Spleen (tissue), 11 donors: ENCODE data around the gene BID. TPM values are rescaled to one million over a fixed set of nuclear protein-coding genes. Genes with fewer than 3 reads are reported as not detected.

Experiments
- DNase-seq: peaks from one replicate; pipeline ENCODE4 v3.0.0-alpha.2; 2020
- H3K27ac ChIP-seq, 8 donors: fragments of 200-600 bp; sonication (generic) in 7 of 8; 1 replicate in 4 of 8; 2 replicates in 4 of 8; pipeline versions ENCODE4 v1.5.0 to v1.8.0; 2016 to 2021; ENCODE audit warnings: inconsistent platforms in 4 of 8, mild to moderate bottlenecking in 4 of 8, moderate library complexity in 1 of 8
- H3K27me3 ChIP-seq, 7 donors: fragments of 200-600 bp; sonication (generic) in 6 of 7; replicated peaks in 1 of 7; 1 replicate in 4 of 7; 2 replicates in 3 of 7; pipeline versions ENCODE4 v1.5.0 to v1.8.0; 2016 to 2021; ENCODE audit warnings: inconsistent platforms in 3 of 7, mild to moderate bottlenecking in 1 of 7
- H3K36me3 ChIP-seq, 6 donors: fragments of 200-600 bp; sonication (generic) in 5 of 6; 1 replicate in 4 of 6; 2 replicates in 2 of 6; pipeline versions ENCODE4 v1.5.0 to v1.8.0; 2016 to 2021; ENCODE audit warnings: inconsistent platforms in 2 of 6
- H3K4me1 ChIP-seq, 6 donors: fragments of 200-600 bp; sonication (generic) in 5 of 6; 1 replicate in 3 of 6; 2 replicates in 3 of 6; pipeline versions ENCODE4 v1.5.0 to v1.8.0; 2016 to 2021; ENCODE audit warnings: inconsistent platforms in 3 of 6
- H3K4me3 ChIP-seq, 8 donors: fragments of 200-600 bp; sonication (generic) in 7 of 8; 1 replicate in 4 of 8; 2 replicates in 4 of 8; pipeline versions ENCODE4 v1.5.0 to v1.8.0; 2016 to 2021; ENCODE audit warnings: inconsistent platforms in 4 of 8, mild to moderate bottlenecking in 4 of 8, moderate library complexity in 2 of 8
- H3K9me3 ChIP-seq, 8 donors: fragments of 200-600 bp; sonication (generic) in 7 of 8; 1 replicate in 4 of 8; 2 replicates in 4 of 8; pipeline versions ENCODE4 v1.5.0 to v1.8.0; 2016 to 2021; ENCODE audit warnings: inconsistent platforms in 4 of 8
- POLR2A ChIP-seq, 3 donors: fragments of 450-650 bp; IDR thresholded peaks; one replicate each; pipeline ENCODE4 v1.5.1; 2017; ENCODE audit warnings: antibody characterized with exemption in 3 of 3, mild to moderate bottlenecking in 1 of 3
- POLR2AphosphoS5 ChIP-seq, 3 donors: sonication (generic); formaldehyde crosslinking; IDR thresholded peaks; one replicate each; pipeline ENCODE4 v1.5.1; 2017; ENCODE audit warnings: antibody characterized with exemption in 3 of 3
- WGBS, 5 donors: extraction: QIAGEN DNeasy Blood & Tissue Kit in 3 of 5; methylation state at CpG; one replicate each; pipeline versions ENCODE4 v1.1.5 to v1.1.7; 2013 to 2018; 5-methylcytosine and 5-hydroxymethylcytosine counted together
- intact Hi-C: fragments of 100-400 bp; cut with DNase I; formaldehyde crosslinking; loops from one replicate; pipeline ENCODE4 v1.15.0; 2023; ENCODE audit warnings: low total_unique reads
- polyA plus RNA-seq, 3 donors: library from polyadenylated mRNA; stranded (reverse); fragments of 200-250 nt; gene quantifications; one replicate each; pipeline ENCODE4 v1.2.1, GENCODE V29; 2013
- total RNA-seq, 7 donors: library from RNA; depleted of rRNA in 3 of 7; stranded (reverse); fragments of >200 nt in 3 of 7; fragmentation: NEBNext Ultra II Directional in 4 of 7; extraction: Animal tissue kit (Norgen Biotek cat#: 25700) in 4 of 7; gene quantifications; one replicate each; pipeline versions ENCODE4 v1.1.0 to v1.2.1, GENCODE V29; 2016 to 2021
- TF ChIP-seq, protein P1 (sequence below), 11 experiments: fragments of 200-600 bp in 7 of 11; fragments of 450-650 bp in 4 of 11; sonication (generic) in 4 of 11; IDR thresholded peaks in 8 of 11; conservative IDR thresholded peaks in 3 of 11; 1 replicate in 7 of 11; 2 replicates in 4 of 11; pipeline versions ENCODE4 v1.4.0 to v1.8.0; 2016 to 2021; ENCODE audit warnings: antibody characterized with exemption in 11 of 11, inconsistent platforms in 4 of 11, mild to moderate bottlenecking in 1 of 11
- donor health status: healthy with polysubstance abuse.
- donor health status: DM: no; HTN: no; CAD: no; lungs with moderate emphysema.
- donor health status: DM: no; HTN: no; CAD: no.
- donor health status: Bipolar disorder and iron deficiency.
- donor health status: healthy.
- donor health status: DM: no; HTN: no; CAD: no.
- donor health status: DM: yes; HTN: yes; CAD: no.

BID gene
- total and polyA plus RNA-seq, 10 donors, result 37.7 to 73.4 (median 49.3) TPM

DNA sequence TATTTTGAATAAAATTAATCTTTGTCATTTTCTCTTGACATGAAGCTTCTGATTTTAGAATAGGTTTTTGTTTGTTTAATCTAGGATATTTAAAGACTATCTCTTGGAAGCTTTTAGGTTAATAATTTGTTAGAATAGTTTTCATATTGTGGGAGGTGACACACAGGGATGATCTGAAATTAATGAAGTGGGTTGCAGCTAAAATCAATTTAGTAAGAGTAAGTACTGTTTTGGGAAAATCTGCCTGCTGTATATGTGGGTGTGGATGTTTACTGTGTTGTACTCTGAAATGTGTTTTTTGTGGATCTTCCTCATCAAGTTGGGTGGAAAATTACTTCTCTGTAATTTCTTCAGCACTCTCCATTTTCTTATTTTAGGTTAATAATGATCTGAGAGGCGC is 67.3 kb downstream of the BID start:
- intact Hi-C loops, result no loop called here
- Histone ChIP-seq H3K27ac (peak overlapping the region; percentile 15 to 78 (median 58)), H3K27me3 (no peaks in the 10 kb centered on the region), H3K4me1 (peaks cover 4 to 31% (median 16%) of the 10 kb centered on the region in 6 donors), H3K36me3 (peaks cover 3 to 60% (median 11%) of the 10 kb centered on the region in 6 donors), H3K9me3 (no peaks in the 10 kb centered on the region), H3K4me3 (peak overlapping the region in 5 of 8 donors; percentile 2 to 48 (median 16))
- DNase-seq, result no peak
- WGBS, 5 donors, result 88 to 98% (median 95%) methylated on average over 1 of the region's 1 CpG
- TF ChIP-seq, protein P1, sequence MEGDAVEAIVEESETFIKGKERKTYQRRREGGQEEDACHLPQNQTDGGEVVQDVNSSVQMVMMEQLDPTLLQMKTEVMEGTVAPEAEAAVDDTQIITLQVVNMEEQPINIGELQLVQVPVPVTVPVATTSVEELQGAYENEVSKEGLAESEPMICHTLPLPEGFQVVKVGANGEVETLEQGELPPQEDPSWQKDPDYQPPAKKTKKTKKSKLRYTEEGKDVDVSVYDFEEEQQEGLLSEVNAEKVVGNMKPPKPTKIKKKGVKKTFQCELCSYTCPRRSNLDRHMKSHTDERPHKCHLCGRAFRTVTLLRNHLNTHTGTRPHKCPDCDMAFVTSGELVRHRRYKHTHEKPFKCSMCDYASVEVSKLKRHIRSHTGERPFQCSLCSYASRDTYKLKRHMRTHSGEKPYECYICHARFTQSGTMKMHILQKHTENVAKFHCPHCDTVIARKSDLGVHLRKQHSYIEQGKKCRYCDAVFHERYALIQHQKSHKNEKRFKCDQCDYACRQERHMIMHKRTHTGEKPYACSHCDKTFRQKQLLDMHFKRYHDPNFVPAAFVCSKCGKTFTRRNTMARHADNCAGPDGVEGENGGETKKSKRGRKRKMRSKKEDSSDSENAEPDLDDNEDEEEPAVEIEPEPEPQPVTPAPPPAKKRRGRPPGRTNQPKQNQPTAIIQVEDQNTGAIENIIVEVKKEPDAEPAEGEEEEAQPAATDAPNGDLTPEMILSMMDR (IDR thresholded peaks at IDR 0.05 in 8 of 11, conservative IDR thresholded peaks at IDR 0.05 in 3 of 11), result no peak
- TF ChIP-seq POLR2AphosphoS5 (IDR thresholded peaks at IDR 0.05) (no peak), POLR2A (IDR thresholded peaks at IDR 0.05) (no peak)

DNA sequence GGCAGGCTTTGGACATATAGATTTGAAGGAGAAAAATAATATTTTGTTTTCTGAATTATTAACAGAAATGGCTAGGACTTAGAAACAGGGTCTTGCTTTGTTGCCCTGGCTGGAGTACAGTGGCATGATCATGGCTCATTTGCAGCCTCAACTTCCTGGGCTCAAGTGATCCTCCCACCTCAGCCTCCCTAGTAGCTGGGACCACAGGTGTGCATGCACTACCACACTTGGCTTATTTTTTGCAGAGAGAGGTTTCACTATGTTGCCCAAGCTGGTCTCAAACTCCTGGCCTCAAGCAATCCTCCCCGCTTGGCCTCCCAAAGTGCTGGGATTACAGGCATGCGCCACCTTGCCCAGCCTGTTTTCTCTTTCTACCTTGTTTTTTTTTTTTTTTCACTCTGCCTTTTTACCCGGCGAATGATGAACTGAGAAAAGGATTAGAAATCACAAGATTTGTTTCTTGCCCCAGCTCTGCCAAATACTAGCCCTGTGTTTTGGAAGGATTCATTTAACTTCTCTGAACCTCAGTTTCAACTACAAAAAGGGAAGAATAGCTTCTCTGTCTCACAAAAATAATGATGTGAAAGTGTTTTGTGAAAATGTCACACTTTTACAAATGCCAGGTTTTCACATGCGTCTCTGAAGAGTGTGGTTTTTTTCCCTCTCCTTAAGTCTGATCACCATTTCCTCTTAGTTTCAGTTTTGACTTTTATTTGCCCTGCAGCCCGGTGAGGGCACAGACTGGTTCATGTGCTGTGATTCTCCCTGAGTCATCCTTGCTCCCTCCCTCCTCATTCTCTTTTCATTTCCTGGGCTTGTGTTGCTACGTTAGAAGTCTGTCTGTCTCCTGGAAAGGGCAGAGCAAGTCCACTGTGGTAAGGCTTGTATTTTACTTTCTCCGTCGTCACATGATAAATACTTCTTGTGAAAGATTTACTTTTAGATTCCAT is 68.0 kb downstream of the BID start:
- 32 to 36% (median 33%) methylated on average over 9 of the region's 9 CpGs for WGBS, 5 donors
- DNase-seq, result no peak
- intact Hi-C loops, result no loop called here
- TF ChIP-seq POLR2A (IDR thresholded peaks at IDR 0.05) (peak in 1 of 3 donors; percentile 30), POLR2AphosphoS5 (IDR thresholded peaks at IDR 0.05) (peak in 1 of 3 donors; percentile 66)
- TF ChIP-seq, protein P1 (IDR thresholded peaks at IDR 0.05 in 8 of 11, conservative IDR thresholded peaks at IDR 0.05 in 3 of 11), result no peak
- H3K4me1 ChIP-seq, result peaks cover 4 to 31% (median 16%) of the 10 kb centered on the region in 6 donors
- H3K27me3 ChIP-seq, result no peaks in the 10 kb centered on the region
- H3K36me3 ChIP-seq, result peaks cover 0 to 67% (median 11%) of the 10 kb centered on the region in 6 donors
- H3K9me3 ChIP-seq, result no peaks in the 10 kb centered on the region
- peak overlapping the region in 4 of 8 donors; percentile 4 to 48 (median 21) for H3K4me3 ChIP-seq
- H3K27ac ChIP-seq, result peak overlapping the region; percentile 15 to 78 (median 58)

DNA sequence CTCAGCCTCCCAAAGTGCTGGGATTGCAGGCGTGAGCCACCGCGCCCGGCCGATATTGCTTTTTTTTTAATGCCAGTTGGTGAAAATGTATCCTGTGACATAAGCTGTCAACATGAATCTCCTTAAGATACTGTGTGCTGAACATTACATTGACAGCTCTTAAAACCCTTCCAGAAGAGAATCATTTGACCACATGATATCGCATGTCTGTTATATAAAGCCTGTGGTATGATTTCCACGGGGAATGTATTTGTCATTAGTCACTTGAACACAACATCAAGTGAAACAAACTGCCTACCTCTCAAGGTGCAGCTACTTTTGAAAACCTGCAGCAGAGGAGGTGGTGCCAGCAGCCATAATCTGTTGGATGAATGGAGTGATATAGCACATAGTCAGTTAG is 68.7 kb downstream of the BID start:
- WGBS, 5 donors, result 94 to 97% (median 95%) methylated on average over 7 of the region's 7 CpGs
- Histone ChIP-seq H3K27me3 (no peaks in the 10 kb centered on the region), H3K27ac (peak overlapping the region in 4 of 8 donors; percentile 59 to 78 (median 74)), H3K9me3 (no peaks in the 10 kb centered on the region), H3K36me3 (peaks cover 0 to 67% (median 11%) of the 10 kb centered on the region in 6 donors), H3K4me3 (no peak overlapping the region), H3K4me1 (peaks cover 4 to 34% (median 16%) of the 10 kb centered on the region in 6 donors)
- intact Hi-C loops, result no loop called here
- DNase-seq, result no peak
- TF ChIP-seq POLR2AphosphoS5 (IDR thresholded peaks at IDR 0.05) (no peak), POLR2A (IDR thresholded peaks at IDR 0.05) (no peak)
- TF ChIP-seq, protein P1 (IDR thresholded peaks at IDR 0.05 in 8 of 11, conservative IDR thresholded peaks at IDR 0.05 in 3 of 11), result no peak

DNA sequence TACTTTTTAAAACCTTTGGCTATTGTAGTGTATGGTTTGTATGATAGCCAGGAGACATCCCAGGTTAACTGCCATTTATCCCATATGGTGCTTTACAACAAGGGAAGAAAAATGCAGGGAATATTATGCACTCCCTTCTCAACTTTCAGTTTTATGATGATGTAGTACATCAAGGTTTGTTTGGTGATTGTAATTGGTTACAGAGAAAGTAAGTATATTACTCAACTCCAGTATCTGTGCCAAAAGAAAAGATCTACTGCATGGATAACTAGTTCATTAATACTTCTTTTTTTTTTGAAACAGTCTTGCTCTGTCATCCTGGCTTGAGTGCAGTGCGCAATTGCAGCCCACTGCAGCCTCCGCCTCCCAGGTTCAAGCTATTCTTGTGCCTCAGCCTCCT is 70.5 kb downstream of the BID start:
- no peak for DNase-seq
- TF ChIP-seq POLR2AphosphoS5 (IDR thresholded peaks at IDR 0.05) (no peak), POLR2A (IDR thresholded peaks at IDR 0.05) (no peak)
- TF ChIP-seq, protein P1 (IDR thresholded peaks at IDR 0.05 in 8 of 11, conservative IDR thresholded peaks at IDR 0.05 in 3 of 11), result no peak
- intact Hi-C loops, result no loop called here
- peaks cover 0 to 56% (median 11%) of the 10 kb centered on the region in 6 donors for H3K36me3 ChIP-seq
- H3K9me3 ChIP-seq, result no peaks in the 10 kb centered on the region
- H3K4me1 ChIP-seq, result peaks cover 4 to 49% (median 19%) of the 10 kb centered on the region in 6 donors
- no peak overlapping the region for H3K4me3 ChIP-seq
- H3K27me3 ChIP-seq, result no peaks in the 10 kb centered on the region
- no peak overlapping the region for H3K27ac ChIP-seq
- 93 to 98% (median 97%) methylated on average over 2 of the region's 2 CpGs for WGBS, 5 donors
